Measurements from ENCODE around the gene MED9.

DNA sequence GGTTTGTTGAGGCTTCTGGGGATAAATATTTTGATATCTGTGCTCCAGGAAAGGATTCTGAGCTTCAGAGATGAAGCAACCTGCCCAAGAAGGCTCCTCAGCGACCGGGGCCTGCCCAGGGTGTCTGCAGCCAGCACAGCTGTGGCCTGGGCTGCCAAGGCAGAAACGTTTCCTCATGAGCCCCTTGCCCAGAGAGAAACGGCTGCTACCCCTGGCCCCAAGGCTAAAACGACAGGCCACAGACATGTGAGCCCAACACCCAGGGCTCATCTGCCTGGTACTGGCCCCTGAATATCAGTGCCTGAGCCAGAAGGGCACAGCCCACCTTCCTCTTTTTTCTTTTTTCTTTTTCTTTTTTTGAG is 64.8 kb downstream of the MED9 start:
- TF ChIP-seq RAD21 (IDR thresholded peaks at IDR 0.05; ENCODE audit: insufficient read depth, low read depth, low read length), result no peak
- TF ChIP-seq, protein P1, sequence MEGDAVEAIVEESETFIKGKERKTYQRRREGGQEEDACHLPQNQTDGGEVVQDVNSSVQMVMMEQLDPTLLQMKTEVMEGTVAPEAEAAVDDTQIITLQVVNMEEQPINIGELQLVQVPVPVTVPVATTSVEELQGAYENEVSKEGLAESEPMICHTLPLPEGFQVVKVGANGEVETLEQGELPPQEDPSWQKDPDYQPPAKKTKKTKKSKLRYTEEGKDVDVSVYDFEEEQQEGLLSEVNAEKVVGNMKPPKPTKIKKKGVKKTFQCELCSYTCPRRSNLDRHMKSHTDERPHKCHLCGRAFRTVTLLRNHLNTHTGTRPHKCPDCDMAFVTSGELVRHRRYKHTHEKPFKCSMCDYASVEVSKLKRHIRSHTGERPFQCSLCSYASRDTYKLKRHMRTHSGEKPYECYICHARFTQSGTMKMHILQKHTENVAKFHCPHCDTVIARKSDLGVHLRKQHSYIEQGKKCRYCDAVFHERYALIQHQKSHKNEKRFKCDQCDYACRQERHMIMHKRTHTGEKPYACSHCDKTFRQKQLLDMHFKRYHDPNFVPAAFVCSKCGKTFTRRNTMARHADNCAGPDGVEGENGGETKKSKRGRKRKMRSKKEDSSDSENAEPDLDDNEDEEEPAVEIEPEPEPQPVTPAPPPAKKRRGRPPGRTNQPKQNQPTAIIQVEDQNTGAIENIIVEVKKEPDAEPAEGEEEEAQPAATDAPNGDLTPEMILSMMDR (IDR thresholded peaks at IDR 0.05 in 2 of 3, conservative IDR thresholded peaks at IDR 0.05 in 1 of 3; ENCODE audit: control insufficient read depth in 2 of 3, extremely low read depth in 1 of 3, insufficient read depth in 1 of 3, low read depth in 3 of 3, low read length in 3 of 3), result no peak
- no peak for TF ChIP-seq KDM1A (IDR thresholded peaks at IDR 0.05; ENCODE audit: borderline replicate concordance)
- no peak for TF ChIP-seq MXI1 (IDR thresholded peaks at IDR 0.05; ENCODE audit: low read depth, low read length)
- TF ChIP-seq ETV6 (conservative IDR thresholded peaks at IDR 0.05 in 1 of 2, IDR thresholded peaks at IDR 0.05 in 1 of 2; ENCODE audit: borderline replicate concordance in 1 of 2, low read depth in 1 of 2), result no peak
- TF ChIP-seq SMARCA5 (IDR thresholded peaks at IDR 0.05), result no peak
- TF ChIP-seq CBX3 (IDR thresholded peaks at IDR 0.05; ENCODE audit: borderline replicate concordance, low read depth), result no peak
- no peak for TF ChIP-seq TAF1 (IDR thresholded peaks at IDR 0.05; ENCODE audit: borderline replicate concordance, low read depth, low read length)
